H1 (cell line): ENCODE measurements around the gene MYH6. TPM values are rescaled to one million over a fixed set of nuclear protein-coding genes. Genes with fewer than 3 reads are reported as not detected.

ENCODE experiments used
- CTCF ChIA-PET: fragments of 300-600 bp; sonication (Branson Sonifier 250); formaldehyde crosslinking; loops from one replicate; lab custom pipeline; 2021; ENCODE audit not compliant: partially characterized antibody; lab: Charles Lee
- POLR2A ChIA-PET: fragments of 300-600 bp; sonication (Branson Sonifier 250); formaldehyde crosslinking; loops from one replicate; lab custom pipeline; 2021; ENCODE audit warnings: inconsistent platforms; ENCODE audit not compliant: partially characterized antibody; lab: Charles Lee
- DNase-seq, 2 experiments: peaks; one replicate each; pipeline versions ENCODE4 v3.0.0 to v3.0.0-alpha.2; 2010 to 2022; ENCODE audit warnings: low spot score in 2 of 2, low read depth in 1 of 2, mixed read lengths in 1 of 2
- FAIRE-seq: peaks from 2 replicates; lab custom pipeline; 2011; peaks lifted over from hg19 to GRCh38; lab: Jason Lieb, UNC
- H2AFZ ChIP-seq: 2 replicates; pipeline ENCODE4 v1.8.1; 2012; ENCODE audit warnings: low read length, inconsistent platforms
- H2AK5ac ChIP-seq: 2 replicates; pipeline ENCODE4 v1.6.1; 2013; ENCODE audit warnings: low read depth, low read length
- H2BK120ac ChIP-seq: replicated peaks from 2 replicates; pipeline ENCODE3; 2013; ENCODE audit warnings: low read depth, low read length, inconsistent platforms
- H2BK12ac ChIP-seq: 2 replicates; pipeline ENCODE4 v1.6.1; 2013; ENCODE audit warnings: low read depth, low read length
- H2BK15ac ChIP-seq: 2 replicates; pipeline ENCODE4 v1.6.1; 2013; ENCODE audit warnings: low read length
- H2BK20ac ChIP-seq: 2 replicates; pipeline ENCODE4 v1.6.1; 2013; ENCODE audit warnings: low read length
- H2BK5ac ChIP-seq: 2 replicates; pipeline ENCODE4 v1.6.1; 2013; ENCODE audit warnings: low read depth, low read length
- H3K14ac ChIP-seq: 2 replicates; pipeline ENCODE4 v1.6.1; 2013; ENCODE audit warnings: inconsistent platforms; ENCODE audit not compliant: insufficient read length
- H3K18ac ChIP-seq: 2 replicates; pipeline ENCODE4 v1.6.1; 2013; ENCODE audit warnings: low read length; ENCODE audit errors: extremely low read depth
- H3K23ac ChIP-seq: 2 replicates; pipeline ENCODE4 v1.6.1; 2013; ENCODE audit warnings: inconsistent platforms; ENCODE audit not compliant: insufficient read length
- H3K23me2 ChIP-seq: 2 replicates; pipeline ENCODE4 v1.6.1; 2013; ENCODE audit warnings: low read depth, low read length
- H3K27ac ChIP-seq: 2 replicates; pipeline ENCODE4 v1.6.1; 2011; ENCODE audit warnings: low read depth, low read length, inconsistent platforms
- H3K27me3 ChIP-seq, 4 experiments: replicated peaks in 1 of 4; 1 replicate in 1 of 4; 2 replicates in 3 of 4; pipeline versions ENCODE4 v1.6.1 to v1.8.1; 2011 to 2013; ENCODE audit warnings: low read length in 3 of 4, mild to moderate bottlenecking in 3 of 4, inconsistent platforms in 2 of 4, mixed read lengths in 2 of 4, moderate library complexity in 1 of 4; ENCODE audit not compliant: control insufficient read depth in 3 of 4, insufficient read depth in 3 of 4; ENCODE audit errors: extremely low read depth in 1 of 4
- H3K36me3 ChIP-seq, 4 experiments: 2 replicates each; pipeline versions ENCODE4 v1.6.1 to v1.8.1; 2011 to 2013; ENCODE audit warnings: mild to moderate bottlenecking in 4 of 4, low read length in 3 of 4, moderate library complexity in 2 of 4, control low read depth in 1 of 4, inconsistent platforms in 1 of 4; ENCODE audit not compliant: insufficient read depth in 4 of 4, control insufficient read depth in 2 of 4
- H3K4ac ChIP-seq: replicated peaks from 2 replicates; pipeline ENCODE3; 2013; ENCODE audit warnings: low read length, low read depth, mixed read lengths, inconsistent platforms; ENCODE audit not compliant: insufficient read length
- H3K4me1 ChIP-seq, 4 experiments: replicated peaks in 1 of 4; 1 replicate in 1 of 4; 2 replicates in 3 of 4; pipeline versions ENCODE4 v1.6.1 to v1.8.1; 2011 to 2013; ENCODE audit warnings: low read length in 3 of 4, inconsistent platforms in 2 of 4, mixed read lengths in 1 of 4; ENCODE audit not compliant: insufficient read depth in 4 of 4, control insufficient read depth in 3 of 4
- H3K4me2 ChIP-seq, 2 experiments: 2 replicates each; pipeline versions ENCODE4 v1.6.1 to v1.8.1; 2011 to 2013; ENCODE audit warnings: low read depth in 2 of 2, low read length in 2 of 2, control low read depth in 1 of 2, inconsistent platforms in 1 of 2, mild to moderate bottlenecking in 1 of 2; ENCODE audit not compliant: insufficient read depth in 1 of 2
- H3K4me3 ChIP-seq, 4 experiments: fragments of 200-600, 300-600 bp in 1 of 4; sonication (generic), shearing (Covaris generic), sonication (Bioruptor Twin) in 1 of 4; 2 replicates each; pipeline versions ENCODE4 v1.5.1 to v1.8.1; 2011 to 2016; ENCODE audit warnings: low read length in 4 of 4, low read depth in 3 of 4, control low read depth in 2 of 4, inconsistent platforms in 2 of 4, mild to moderate bottlenecking in 2 of 4, mixed read lengths in 1 of 4, moderate library complexity in 1 of 4; ENCODE audit not compliant: insufficient read depth in 2 of 4; ENCODE audit errors: extremely low read depth in 1 of 4
- H3K56ac ChIP-seq: replicated peaks from 2 replicates; pipeline ENCODE3; 2013; ENCODE audit warnings: low read depth, mild to moderate bottlenecking, mixed read lengths, low read length, inconsistent platforms; ENCODE audit not compliant: insufficient read length
- H3K79me1 ChIP-seq: 2 replicates; pipeline ENCODE4 v1.6.1; 2013; ENCODE audit warnings: low read depth, low read length, control low read depth
- H3K79me2 ChIP-seq, 2 experiments: 2 replicates each; pipeline versions ENCODE4 v1.6.1 to v1.8.1; 2012 to 2013; ENCODE audit warnings: low read length in 2 of 2, mild to moderate bottlenecking in 2 of 2, inconsistent platforms in 1 of 2; ENCODE audit not compliant: insufficient read depth in 2 of 2, control insufficient read depth in 1 of 2
- H3K9ac ChIP-seq, 4 experiments: replicated peaks in 1 of 4; 1 replicate in 1 of 4; 2 replicates in 3 of 4; pipeline versions ENCODE4 v1.6.1 to v1.8.1; 2011 to 2013; ENCODE audit warnings: low read depth in 3 of 4, low read length in 3 of 4, control low read depth in 2 of 4, mild to moderate bottlenecking in 2 of 4, moderate library complexity in 2 of 4, inconsistent platforms in 1 of 4; ENCODE audit errors: extremely low read depth in 1 of 4
- H3K9me3 ChIP-seq, 2 experiments: 2 replicates each; pipeline versions ENCODE4 v1.6.1 to v1.8.1; 2012 to 2013; ENCODE audit warnings: mild to moderate bottlenecking in 2 of 2, moderate library complexity in 2 of 2, control low read depth in 1 of 2, inconsistent platforms in 1 of 2, low read depth in 1 of 2, low read length in 1 of 2, mixed read lengths in 1 of 2; ENCODE audit not compliant: insufficient read depth in 2 of 2
- H4K20me1 ChIP-seq, 2 experiments: replicated peaks in 1 of 2; 2 replicates each; pipeline versions ENCODE3 to v1.8.1; 2011 to 2013; ENCODE audit warnings: inconsistent platforms in 2 of 2, low read length in 2 of 2, mild to moderate bottlenecking in 1 of 2; ENCODE audit not compliant: insufficient read depth in 2 of 2, control insufficient read depth in 1 of 2
- H4K5ac ChIP-seq: 2 replicates; pipeline ENCODE4 v1.6.1; 2013; ENCODE audit warnings: low read length, low read depth, mixed read lengths, inconsistent platforms; ENCODE audit not compliant: insufficient read length
- H4K8ac ChIP-seq: 2 replicates; pipeline ENCODE4 v1.8.0; 2013; ENCODE audit warnings: mild to moderate bottlenecking, moderate library complexity, low read length, inconsistent platforms; ENCODE audit not compliant: insufficient read depth; ENCODE audit errors: extremely low read depth
- H4K91ac ChIP-seq: replicated peaks from 2 replicates; pipeline ENCODE3; 2013; ENCODE audit warnings: low read length, mixed read lengths, inconsistent platforms; ENCODE audit not compliant: insufficient read length
- CHD1 ChIP-seq: IDR thresholded peaks from 2 replicates; pipeline ENCODE4 v1.6.1; 2012; ENCODE audit warnings: low read depth, low read length, improper control_type of control experiment
- HDAC2 ChIP-seq, 2 experiments: fragments of 300-600 bp in 1 of 2; sonication (generic) in 1 of 2; IDR thresholded peaks; 2 replicates each; pipeline ENCODE4 v1.6.1; 2011 to 2012; ENCODE audit warnings: low read depth in 2 of 2, low read length in 2 of 2, mild to moderate bottlenecking in 2 of 2, moderate library complexity in 2 of 2, borderline replicate concordance in 1 of 2, inconsistent platforms in 1 of 2
- KDM4A ChIP-seq: IDR thresholded peaks from one replicate; pipeline ENCODE4 v1.7.1; 2012; ENCODE audit warnings: low read depth, mild to moderate bottlenecking, moderate library complexity, low read length, inconsistent platforms; ENCODE audit not compliant: severe bottlenecking
- RXRA ChIP-seq: IDR thresholded peaks from 2 replicates; pipeline ENCODE4 v1.6.1; 2011; ENCODE audit warnings: low read depth, mild to moderate bottlenecking, low read length, moderate library complexity; ENCODE audit not compliant: insufficient read depth
- SAP30 ChIP-seq: fragments of 300-600 bp; sonication (generic); IDR thresholded peaks from 2 replicates; pipeline ENCODE4 v1.7.1; 2012; ENCODE audit warnings: low read length, moderate library complexity, mild to moderate bottlenecking, inconsistent platforms; ENCODE audit not compliant: insufficient read depth, insufficient replicate concordance
- SIX5 ChIP-seq: IDR thresholded peaks from 2 replicates; pipeline ENCODE4 v1.6.1; 2011; ENCODE audit warnings: mild to moderate bottlenecking, low read depth, low read length
- SP2 ChIP-seq: IDR thresholded peaks from 2 replicates; pipeline ENCODE4 v1.6.1; 2012; ENCODE audit warnings: mild to moderate bottlenecking, low read length, inconsistent platforms
- SRF ChIP-seq: IDR thresholded peaks from 2 replicates; pipeline ENCODE4 v1.6.1; 2011; ENCODE audit warnings: mild to moderate bottlenecking, low read depth, low read length, moderate library complexity
- TEAD4 ChIP-seq: IDR thresholded peaks from 2 replicates; pipeline ENCODE4 v1.6.1; 2012; ENCODE audit warnings: low read depth, low read length, inconsistent platforms, mixed read lengths
- ZNF274 ChIP-seq: IDR thresholded peaks from 2 replicates; pipeline ENCODE4 v1.7.0; 2012; ENCODE audit warnings: low read length, borderline replicate concordance; ENCODE audit errors: extremely low read depth
- WGBS, 2 experiments: shearing (Covaris generic) in 1 of 2; methylation state at CpG; one replicate each; pipeline versions ENCODE4 v1.1.6 to v1.1.7; 2013 to 2015; ENCODE audit warnings: low lambda C conversion rate in 2 of 2, mixed read lengths in 2 of 2, inconsistent platforms in 1 of 2, low coverage in 1 of 2, missing lambda C conversion rate in 1 of 2; ENCODE audit not compliant: insufficient replicate concordance in 2 of 2, insufficient coverage in 1 of 2, insufficient read length in 1 of 2; ENCODE audit errors: extremely low coverage in 1 of 2, missing lambda C conversion rate in 1 of 2; 5-methylcytosine and 5-hydroxymethylcytosine counted together
- polyA plus RNA-seq, 7 experiments: library from polyadenylated mRNA; depleted of rRNA in 3 of 7; stranded (reverse) in 5 of 7; unstranded in 2 of 7; fragments of >200 nt in 5 of 7; fragments of 200-250 nt in 2 of 7; gene quantifications; 1 replicate in 5 of 7; 2 replicates in 1 of 7; 4 replicates in 1 of 7; pipeline versions ENCODE4 v1.2.1 to v1.2.3, GENCODE V29; 2011 to 2013; ENCODE audit warnings: missing spikeins in 2 of 7, mixed read lengths in 2 of 7
- total RNA-seq: library from RNA; stranded (reverse); fragmentation: NEBNext Ultra II Directional; extraction: Animal tissue kit (Norgen Biotek cat#: 25700); gene quantifications from 2 replicates; pipeline ENCODE4 v1.2.1, GENCODE V29; 2021
- TF ChIP-seq, protein P1 (sequence below): IDR thresholded peaks from 2 replicates; pipeline ENCODE4 v1.6.1; 2012; ENCODE audit warnings: inconsistent platforms

The MYH6 gene
- total and polyA plus RNA-seq, 2 of the 8 experiments (the other 6 are each of a cell fraction or from before 2014, with no cell fraction given) = 0.03 TPM; not detected in 1

DNA sequence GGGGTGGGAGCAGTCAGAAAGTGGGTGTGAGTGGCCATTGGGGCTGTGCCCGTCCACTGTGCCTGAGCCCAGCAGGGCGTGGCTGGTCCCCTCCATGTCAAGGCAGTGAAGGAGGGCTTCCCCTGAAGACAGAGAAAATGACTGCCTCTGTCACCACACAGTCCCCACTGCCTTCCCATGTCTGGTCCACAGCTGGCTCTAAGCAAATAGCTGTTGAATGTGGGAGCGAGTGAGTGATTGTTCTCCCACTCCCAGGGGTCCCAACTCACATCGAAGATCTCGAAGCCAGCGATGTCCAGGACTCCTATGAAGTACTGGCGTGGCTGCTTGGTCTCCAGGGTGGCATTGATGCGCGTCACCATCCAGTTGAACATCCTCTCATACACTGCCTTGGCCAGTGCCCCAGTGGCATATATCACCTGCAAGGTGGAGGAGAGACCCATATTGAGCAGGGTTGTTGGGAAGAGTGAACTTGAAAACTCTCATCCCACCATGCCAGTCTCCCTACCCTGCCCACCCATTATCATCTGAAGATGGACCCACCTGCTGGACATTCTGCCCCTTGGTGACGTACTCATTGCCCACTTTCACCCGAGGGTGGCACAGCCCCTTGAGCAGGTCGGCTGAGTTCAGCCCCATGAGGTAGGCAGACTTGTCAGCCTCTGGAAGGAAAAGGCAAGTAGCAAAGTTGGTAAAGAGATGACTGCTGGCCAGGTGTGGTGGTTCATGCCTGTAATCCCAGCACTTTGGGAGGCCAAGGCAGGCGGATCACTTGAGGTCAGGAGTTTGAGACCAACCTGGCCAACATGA, 20.8 kb upstream of the MYH6 start:
- no peak overlapping the region for H3K56ac ChIP-seq
- H3K79me2 ChIP-seq = no peaks in the 10 kb centered on the region
- peaks cover 0 to 4% (median 0%) of the 10 kb centered on the region in 4 experiments; a peak in 1 of 7 replicates for H3K4me1 ChIP-seq
- peaks cover 0 to 4% (median under 1%) of the 10 kb centered on the region in 4 experiments; a peak in 1 of 7 replicates for H3K27me3 ChIP-seq
- FAIRE-seq (no peak), DNase-seq (no peak)
- peaks cover 3% of the 10 kb centered on the region for H3K79me1 ChIP-seq
- H3K27ac ChIP-seq = no peak overlapping the region
- H3K4me3 ChIP-seq = no peak overlapping the region
- no peak overlapping the region for H3K23ac ChIP-seq
- CTCF ChIA-PET = interaction anchor here (1.4 kb wide), 1 partner anchor 49 kb away, joined by 3 read pairs; no protein-coding TSS in a partner anchor
- no peak overlapping the region for H2AFZ ChIP-seq
- no peak overlapping the region for H2BK12ac ChIP-seq
- no peak overlapping the region for H2BK15ac ChIP-seq
- no peak overlapping the region for H4K8ac ChIP-seq
- H3K23me2 ChIP-seq = no peaks in the 10 kb centered on the region
- H3K14ac ChIP-seq = no peak overlapping the region
- H2BK120ac ChIP-seq = no peak overlapping the region
- no peak overlapping the region for H2BK5ac ChIP-seq
- H3K9me3 ChIP-seq = no peaks in the 10 kb centered on the region; a peak in 1 of 4 replicates
- H3K4ac ChIP-seq = no peak overlapping the region
- H2BK20ac ChIP-seq = no peak overlapping the region
- POLR2A ChIA-PET = interaction anchor here (0.6 to 1.4 kb wide), 2 partner anchors 11 to 1626 kb away, joined by 3 to 4 read pairs; no protein-coding TSS in a partner anchor
- WGBS, 2 experiments = 92% methylated on average over 13 of the region's 13 CpGs; no CpG with 5 or more reads in 1 of the 2 experiments
- H3K4me2 ChIP-seq = no peak overlapping the region
- no peak overlapping the region for H3K9ac ChIP-seq
- no peak overlapping the region for H4K91ac ChIP-seq
- H3K36me3 ChIP-seq = no peaks in the 10 kb centered on the region
- no peak overlapping the region for H4K5ac ChIP-seq
- no peak overlapping the region for H2AK5ac ChIP-seq
- H4K20me1 ChIP-seq = no peaks in the 10 kb centered on the region
- no peak overlapping the region for H3K18ac ChIP-seq
- no peak for TF ChIP-seq SP2
- TF ChIP-seq KDM4A = no peak
- TF ChIP-seq, protein P1, sequence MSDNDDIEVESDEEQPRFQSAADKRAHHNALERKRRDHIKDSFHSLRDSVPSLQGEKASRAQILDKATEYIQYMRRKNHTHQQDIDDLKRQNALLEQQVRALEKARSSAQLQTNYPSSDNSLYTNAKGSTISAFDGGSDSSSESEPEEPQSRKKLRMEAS = no peak
- no peak for TF ChIP-seq ZNF274
- TF ChIP-seq CHD1 = no peak
- no peak for TF ChIP-seq SRF
- TF ChIP-seq SIX5 = no peak
- no peak for TF ChIP-seq HDAC2 (IDR thresholded peaks at IDR 0.05; ENCODE audit: borderline replicate concordance in 1 of 2, low read depth in 2 of 2, low read length in 2 of 2)
- TF ChIP-seq TEAD4 = no peak
- no peak for TF ChIP-seq SAP30
- no peak for TF ChIP-seq RXRA
